IPS-NIHi7 (cell line): ENCODE measurements around the gene UGT1A1.
"Not testable (repeated sequence)": the region's sequence is repeated elsewhere in the genome, so short reads cannot be mapped to it uniquely, and the experiment has no call there.

ENCODE experiments used
- DNase-seq: peaks from one replicate; pipeline ENCODE4 v3.0.0; 2012; ENCODE audit warnings: mixed read lengths; ENCODE audit errors: extremely low spot score

The UGT1A1 gene

GRCh38 chr2:233760043-233760442, at the start of gene UGT1A1:
UGT1A1 (plus strand) TSS chr2:233760270; CDS start chr2:233760288, 18 bp downstream.
- no peak for DNase-seq

- peak; percentile 82 for DNase-seq
Observed at GRCh38 chr2:233711312-233712008, 48.6 kb upstream of the UGT1A1 start.

- DNase-seq, result no peak
Observed at GRCh38 chr2:233712611-233713261, 47.3 kb upstream of the UGT1A1 start, which contains the start of gene UGT1A5. UGT1A5 (plus strand) TSS chr2:233712907; CDS start chr2:233712992, 85 bp downstream.

GRCh38 chr2:233713262-233713615, 46.8 kb upstream of the UGT1A1 start:
- no peak for DNase-seq

- no peak for DNase-seq
Observed at GRCh38 chr2:233714121-233714520, 45.9 kb upstream of the UGT1A1 start.

GRCh38 chr2:233718552-233718951, 41.5 kb upstream of the UGT1A1 start, which contains the start of gene UGT1A4:
UGT1A4 (plus strand) TSS chr2:233718736; CDS start chr2:233718821, 85 bp downstream.
- no peak for DNase-seq

- no peak for DNase-seq
Observed at GRCh38 chr2:233728723-233729301, 31.3 kb upstream of the UGT1A1 start, which contains the start of gene UGT1A3. UGT1A3 (plus strand) TSS chr2:233729042; CDS start chr2:233729127, 85 bp downstream.

- DNase-seq, result not testable (repeated sequence)
Observed at GRCh38 chr2:233736868-233737653, 23.0 kb upstream of the UGT1A1 start.

- no peak for DNase-seq
Observed at GRCh38 chr2:233740870-233741269, 19.2 kb upstream of the UGT1A1 start.

GRCh38 chr2:233743464-233744259, 16.4 kb upstream of the UGT1A1 start:
- DNase-seq, result no peak

GRCh38 chr2:233745073-233745755, 14.9 kb upstream of the UGT1A1 start:
- no peak for DNase-seq

GRCh38 chr2:233745838-233746237, 14.2 kb upstream of the UGT1A1 start:
- not testable (repeated sequence) for DNase-seq

GRCh38 chr2:233746475-233747282, 13.4 kb upstream of the UGT1A1 start:
- DNase-seq, result no peak

- DNase-seq, result no peak
Observed at GRCh38 chr2:233747283-233747544, 12.9 kb upstream of the UGT1A1 start.

GRCh38 chr2:233750689-233751088, 9.4 kb upstream of the UGT1A1 start:
- not testable (repeated sequence) for DNase-seq

- DNase-seq, result not testable (repeated sequence)
Observed at GRCh38 chr2:233751212-233752009, 8.7 kb upstream of the UGT1A1 start.

GRCh38 chr2:233754872-233755611, 5.0 kb upstream of the UGT1A1 start:
- DNase-seq, result no peak

GRCh38 chr2:233756429-233757081, 3.5 kb upstream of the UGT1A1 start:
- no peak for DNase-seq
